ENCODE measurements around the gene DPP6. TPM values are rescaled to one million over a fixed set of nuclear protein-coding genes. Genes with fewer than 3 reads are reported as not detected.

DPP6 gene
- total and polyA plus RNA-seq, 7 donors: 0.18 to 1.8 (median 0.57) TPM

DNA sequence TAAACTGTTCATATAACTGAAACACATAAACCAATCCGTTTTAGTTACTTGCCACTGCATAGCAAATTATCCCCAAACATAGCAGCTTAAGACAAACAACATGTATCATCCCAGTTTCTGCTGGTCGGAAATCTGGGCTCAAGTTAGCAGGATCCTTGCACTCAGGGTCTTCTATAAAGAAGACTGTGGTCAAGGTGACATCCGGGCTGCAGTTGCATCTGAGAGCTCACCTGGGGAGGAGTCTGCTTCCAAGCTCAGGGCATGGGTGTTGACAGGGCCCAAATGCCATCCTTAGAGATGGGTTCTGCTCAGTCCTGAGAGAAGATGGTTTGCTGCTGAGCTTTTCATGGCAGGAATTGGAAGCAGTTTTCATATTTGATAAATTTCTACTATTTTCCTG, 519.6 kb downstream of the DPP6 start:
- H3K9me3 ChIP-seq: no peaks in the 10 kb centered on the region
- H3K4me3 ChIP-seq: no peak overlapping the region
- H3K36me3 ChIP-seq (ENCODE audit: insufficient read depth in 1 of 2, low read depth in 1 of 2): no peaks in the 10 kb centered on the region
- DNase-seq (no peak), ATAC-seq (no peak)
- no peak for TF ChIP-seq CTCF (IDR thresholded peaks at IDR 0.05)
- no peaks in the 10 kb centered on the region for H3K4me1 ChIP-seq
- intact Hi-C loops (cut with DNase I): no loop called here
- H3K27ac ChIP-seq: no peak overlapping the region
- 70 to 93% (median 85%) methylated on average over 3 of the region's 3 CpGs for WGBS, 3 donors
- no peaks in the 10 kb centered on the region for H3K27me3 ChIP-seq (ENCODE audit: insufficient read depth in 3 of 3, low read length in 2 of 3)

DNA sequence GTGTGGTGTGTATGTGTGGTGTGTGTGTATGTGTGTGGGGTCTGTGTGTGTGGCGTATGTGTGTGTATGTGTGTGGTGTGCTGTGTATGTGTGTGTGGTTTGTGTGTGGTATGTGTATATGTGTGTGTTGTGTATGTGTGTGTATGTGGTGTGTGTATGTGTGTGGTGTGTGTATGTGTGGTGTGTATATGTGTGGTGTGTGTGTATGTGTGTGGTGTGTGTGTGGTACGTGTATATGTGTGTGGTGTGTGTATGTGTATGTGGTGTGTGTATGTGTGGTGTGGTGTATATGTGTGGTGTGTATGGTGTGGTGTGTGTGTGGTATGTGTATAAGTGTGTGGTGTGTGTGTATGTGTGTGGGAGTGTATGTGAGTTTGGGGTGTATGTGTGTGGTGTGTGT, 522.0 kb downstream of the DPP6 start:
- Histone ChIP-seq H3K27me3 (ENCODE audit: insufficient read depth in 3 of 3, low read length in 2 of 3) (no peaks in the 10 kb centered on the region), H3K9me3 (no peaks in the 10 kb centered on the region), H3K27ac (no peak overlapping the region), H3K36me3 (ENCODE audit: insufficient read depth in 1 of 2, low read depth in 1 of 2) (no peaks in the 10 kb centered on the region), H3K4me1 (no peaks in the 10 kb centered on the region), H3K4me3 (no peak overlapping the region)
- intact Hi-C loops (cut with DNase I): no loop called here
- DNase-seq: no peak
- ATAC-seq: no peak
- TF ChIP-seq CTCF (IDR thresholded peaks at IDR 0.05): no peak
- 95 to 100% (median 97%) methylated on average over 2 of the region's 2 CpGs for WGBS, 3 donors

DNA sequence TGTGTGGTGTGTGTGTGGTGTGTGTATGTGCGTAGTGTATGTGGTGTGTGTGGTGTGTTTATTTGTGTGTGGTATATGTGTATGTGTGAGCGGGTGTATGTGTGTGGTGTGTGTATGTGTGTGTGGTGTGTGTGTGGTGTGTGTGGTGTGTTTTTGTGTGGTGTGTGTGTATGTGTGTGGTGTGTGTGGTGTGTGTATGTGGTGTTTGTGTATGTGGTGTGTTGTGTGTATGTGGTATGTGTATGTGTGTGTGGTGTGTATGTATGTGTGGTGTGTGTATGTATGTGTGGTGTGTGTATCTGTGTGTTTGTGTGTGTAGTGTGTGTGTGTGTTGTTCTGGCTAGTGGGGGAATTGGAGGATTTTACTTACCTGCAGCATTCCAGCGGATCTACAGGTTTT, 523.3 kb downstream of the DPP6 start:
- no peaks in the 10 kb centered on the region for H3K27me3 ChIP-seq (ENCODE audit: insufficient read depth in 3 of 3, low read length in 2 of 3)
- H3K9me3 ChIP-seq: no peaks in the 10 kb centered on the region
- no peak overlapping the region for H3K4me3 ChIP-seq
- DNase-seq: no peak
- H3K36me3 ChIP-seq (ENCODE audit: insufficient read depth in 1 of 2, low read depth in 1 of 2): no peaks in the 10 kb centered on the region
- no peaks in the 10 kb centered on the region for H3K4me1 ChIP-seq
- 88 to 98% (median 93%) methylated on average over 3 of the region's 3 CpGs for whole genome bisulfite sequencing, 3 donors
- intact Hi-C loops (cut with DNase I): no loop called here
- TF ChIP-seq CTCF (IDR thresholded peaks at IDR 0.05): no peak
- no peak overlapping the region for H3K27ac ChIP-seq
- no peak for ATAC-seq

- intact Hi-C loops (cut with DNase I): no loop called here
- 91 to 95% (median 95%) methylated on average over 7 of the region's 7 CpGs for WGBS, 3 donors
Observed at GRCh38 chr7:154576604-154577003, 524.4 kb downstream of the DPP6 start.

More at GRCh38 chr7:154576604-154577003, 524.4 kb downstream of the DPP6 start:
- Histone ChIP-seq H3K27ac (no peak overlapping the region), H3K27me3 (ENCODE audit: insufficient read depth in 3 of 3, low read length in 2 of 3) (no peaks in the 10 kb centered on the region), H3K36me3 (ENCODE audit: insufficient read depth in 1 of 2, low read depth in 1 of 2) (no peaks in the 10 kb centered on the region), H3K9me3 (no peaks in the 10 kb centered on the region), H3K4me1 (no peaks in the 10 kb centered on the region), H3K4me3 (no peak overlapping the region)
- no peak for TF ChIP-seq CTCF (IDR thresholded peaks at IDR 0.05)
- ATAC-seq: no peak
- no peak for DNase-seq
